Testis (tissue), 2 donors: ENCODE measurements around the gene AHCYL2.

ENCODE experiments used
- POLR2A ChIP-seq: fragments of 450-650 bp; IDR thresholded peaks from one replicate; pipeline ENCODE4 v1.6.1; 2017; ENCODE audit warnings: antibody characterized with exemption, mild to moderate bottlenecking, moderate library complexity
- TF ChIP-seq, protein P1 (sequence below), 3 experiments: fragments of 450-650 bp in 2 of 3; fragments of 200-600 bp in 1 of 3; sonication (generic) in 1 of 3; IDR thresholded peaks; one replicate each; pipeline ENCODE4 v1.5.1; 2016 to 2019; ENCODE audit warnings: antibody characterized with exemption in 3 of 3, mild to moderate bottlenecking in 2 of 3, moderate library complexity in 1 of 3

DNA sequence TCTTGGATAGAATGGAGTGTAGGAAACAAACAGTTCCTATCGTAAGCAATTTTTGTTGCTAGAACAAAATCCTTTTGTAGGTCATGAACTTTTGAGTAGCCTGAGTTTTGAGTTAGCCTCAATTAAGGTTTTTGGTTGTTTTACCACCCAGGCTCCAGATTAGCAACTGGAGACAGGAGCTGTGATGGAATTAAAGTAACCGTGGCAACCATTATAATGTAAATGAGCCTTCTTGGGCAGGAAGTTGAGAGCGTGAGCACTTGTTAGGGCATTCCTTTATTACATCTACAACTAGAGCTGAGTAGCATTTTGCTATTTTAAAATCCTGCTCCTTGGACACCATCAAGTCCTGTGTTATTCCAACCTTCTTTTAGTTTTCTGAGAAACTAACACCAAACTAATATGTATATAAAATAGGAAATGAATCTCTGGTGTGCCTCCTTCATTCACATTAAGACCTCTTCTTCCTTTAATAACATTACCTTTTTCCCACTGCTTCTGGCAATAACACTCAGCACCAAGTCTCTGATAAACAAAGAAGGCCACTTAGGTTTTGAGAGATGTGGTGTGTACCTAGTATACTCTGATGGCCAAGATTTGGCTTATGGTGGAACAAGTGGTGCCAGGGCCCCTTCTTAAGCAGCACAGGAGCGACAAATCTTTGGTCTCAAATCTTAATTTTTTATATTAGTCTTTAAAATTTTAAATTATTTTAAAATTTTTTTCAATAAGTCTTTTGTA, 34.0 kb downstream of the AHCYL2 start:
- TF ChIP-seq, protein P1, sequence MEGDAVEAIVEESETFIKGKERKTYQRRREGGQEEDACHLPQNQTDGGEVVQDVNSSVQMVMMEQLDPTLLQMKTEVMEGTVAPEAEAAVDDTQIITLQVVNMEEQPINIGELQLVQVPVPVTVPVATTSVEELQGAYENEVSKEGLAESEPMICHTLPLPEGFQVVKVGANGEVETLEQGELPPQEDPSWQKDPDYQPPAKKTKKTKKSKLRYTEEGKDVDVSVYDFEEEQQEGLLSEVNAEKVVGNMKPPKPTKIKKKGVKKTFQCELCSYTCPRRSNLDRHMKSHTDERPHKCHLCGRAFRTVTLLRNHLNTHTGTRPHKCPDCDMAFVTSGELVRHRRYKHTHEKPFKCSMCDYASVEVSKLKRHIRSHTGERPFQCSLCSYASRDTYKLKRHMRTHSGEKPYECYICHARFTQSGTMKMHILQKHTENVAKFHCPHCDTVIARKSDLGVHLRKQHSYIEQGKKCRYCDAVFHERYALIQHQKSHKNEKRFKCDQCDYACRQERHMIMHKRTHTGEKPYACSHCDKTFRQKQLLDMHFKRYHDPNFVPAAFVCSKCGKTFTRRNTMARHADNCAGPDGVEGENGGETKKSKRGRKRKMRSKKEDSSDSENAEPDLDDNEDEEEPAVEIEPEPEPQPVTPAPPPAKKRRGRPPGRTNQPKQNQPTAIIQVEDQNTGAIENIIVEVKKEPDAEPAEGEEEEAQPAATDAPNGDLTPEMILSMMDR (IDR thresholded peaks at IDR 0.05), result no peak
- no peak for TF ChIP-seq POLR2A
